Nephron (organoid): ENCODE measurements around the gene GNA15.

Experiments
- H3K27ac Mint-ChIP-seq, 3 experiments: 2 replicates each; pipeline ENCODE4 v1.8.0; 2020; ENCODE audit warnings: mixed read lengths in 3 of 3, mild to moderate bottlenecking in 2 of 3, moderate library complexity in 1 of 3
- H3K27me3 Mint-ChIP-seq: 2 replicates; pipeline ENCODE4 v1.8.0; 2021; ENCODE audit warnings: low read depth, mild to moderate bottlenecking, moderate library complexity, mixed read lengths
- H3K36me3 Mint-ChIP-seq: 2 replicates; pipeline ENCODE4 v1.8.0; 2020; ENCODE audit warnings: low read depth, mixed read lengths
- H3K4me1 Mint-ChIP-seq: 2 replicates; pipeline ENCODE4 v1.8.0; 2020; ENCODE audit warnings: mixed read lengths
- H3K4me3 Mint-ChIP-seq, 3 experiments: 2 replicates each; pipeline ENCODE4 v1.8.0; 2020; ENCODE audit warnings: mild to moderate bottlenecking in 3 of 3, mixed read lengths in 3 of 3, moderate library complexity in 2 of 3
- H3K9me3 Mint-ChIP-seq: 2 replicates; pipeline ENCODE4 v1.8.0; 2020; ENCODE audit warnings: mixed read lengths
- CTCF ChIP-seq, 3 experiments: fragments of 200-600 bp; sonication (generic); IDR thresholded peaks; one replicate each; pipeline ENCODE4 v1.5.0; 2021; ENCODE audit warnings: antibody characterized with exemption in 3 of 3; ENCODE audit not compliant: unreplicated experiment in 3 of 3

GNA15 gene

GRCh38 chr19:3118232-3119070, 17.4 kb upstream of the GNA15 start:
- Mint-ChIP-seq H3K9me3 (no peaks in the 10 kb centered on the region), H3K27ac (no peak overlapping the region), H3K4me1 (no peaks in the 10 kb centered on the region)

GRCh38 chr19:3119071-3119595, 16.7 kb upstream of the GNA15 start:
- H3K4me1 Mint-ChIP-seq: no peaks in the 10 kb centered on the region
- H3K27me3 Mint-ChIP-seq: no peaks in the 10 kb centered on the region
- H3K4me3 Mint-ChIP-seq: no peak overlapping the region
- peaks cover 4% of the 10 kb centered on the region for H3K36me3 Mint-ChIP-seq
- no peak overlapping the region for H3K27ac Mint-ChIP-seq
- no peaks in the 10 kb centered on the region for H3K9me3 Mint-ChIP-seq
- no peak for TF ChIP-seq CTCF (IDR thresholded peaks at IDR 0.05; ENCODE audit: unreplicated experiment in 3 of 3)

More at GRCh38 chr19:3118232-3119070, 17.4 kb upstream of the GNA15 start:
- no peaks in the 10 kb centered on the region for H3K27me3 Mint-ChIP-seq
- H3K36me3 Mint-ChIP-seq: peaks cover 4% of the 10 kb centered on the region
- no peak overlapping the region for H3K4me3 Mint-ChIP-seq
- no peak for TF ChIP-seq CTCF (IDR thresholded peaks at IDR 0.05; ENCODE audit: unreplicated experiment in 3 of 3)

GRCh38 chr19:3119693-3120380, 16.0 kb upstream of the GNA15 start:
- Mint-ChIP-seq H3K4me1 (no peaks in the 10 kb centered on the region), H3K36me3 (peaks cover 4% of the 10 kb centered on the region), H3K27ac (no peak overlapping the region), H3K9me3 (no peaks in the 10 kb centered on the region), H3K27me3 (no peaks in the 10 kb centered on the region), H3K4me3 (no peak overlapping the region)
- TF ChIP-seq CTCF (IDR thresholded peaks at IDR 0.05; ENCODE audit: unreplicated experiment in 3 of 3): no peak

GRCh38 chr19:3120611-3121276, 15.1 kb upstream of the GNA15 start:
- Mint-ChIP-seq H3K9me3 (no peaks in the 10 kb centered on the region), H3K4me3 (no peak overlapping the region), H3K27me3 (no peaks in the 10 kb centered on the region), H3K36me3 (peaks cover 4% of the 10 kb centered on the region), H3K4me1 (no peaks in the 10 kb centered on the region), H3K27ac (no peak overlapping the region)
- TF ChIP-seq CTCF (IDR thresholded peaks at IDR 0.05; ENCODE audit: unreplicated experiment in 3 of 3): no peak

- no peak for TF ChIP-seq CTCF (IDR thresholded peaks at IDR 0.05; ENCODE audit: unreplicated experiment in 3 of 3)
- Mint-ChIP-seq H3K27me3 (no peaks in the 10 kb centered on the region), H3K4me1 (no peaks in the 10 kb centered on the region), H3K9me3 (no peaks in the 10 kb centered on the region), H3K36me3 (peaks cover 4% of the 10 kb centered on the region), H3K27ac (no peak overlapping the region), H3K4me3 (no peak overlapping the region)
Measured at GRCh38 chr19:3121396-3121795, 14.4 kb upstream of the GNA15 start.
